Fibroblast of lung (primary cell): Measurements from ENCODE around the gene PPP1R12C.

Source experiments
- CTCF ChIP-seq, 2 donors: IDR thresholded peaks in 1 of 2; conservative IDR thresholded peaks in 1 of 2; 1 replicate in 1 of 2; 2 replicates in 1 of 2; pipeline ENCODE4 v1.5.1; 2011 to 2012; ENCODE audit warnings: low read length in 2 of 2, control low read depth in 1 of 2, inconsistent platforms in 1 of 2, low read depth in 1 of 2, mild to moderate bottlenecking in 1 of 2
- EZH2 ChIP-seq: IDR thresholded peaks from 2 replicates; pipeline ENCODE4 v1.5.1; 2012; ENCODE audit warnings: low read length, control low read depth, mild to moderate bottlenecking; ENCODE audit errors: missing control alignments

- TF ChIP-seq CTCF (conservative IDR thresholded peaks at IDR 0.05 in 1 of 2, IDR thresholded peaks at IDR 0.05 in 1 of 2; ENCODE audit: low read depth in 1 of 2, low read length in 2 of 2) (no peak), EZH2 (no peak)
These were observed 29.9 kb downstream of the PPP1R12C start for GRCh38 chr19:55087542-55087901.
